Measurements from ENCODE around the gene CHMP4B. TPM values are rescaled to one million over a fixed set of nuclear protein-coding genes. Genes with fewer than 3 reads are reported as not detected.

CHMP4B gene
- total and polyA plus RNA-seq, 7 donors, result 102 to 394 (median 115) TPM

DNA sequence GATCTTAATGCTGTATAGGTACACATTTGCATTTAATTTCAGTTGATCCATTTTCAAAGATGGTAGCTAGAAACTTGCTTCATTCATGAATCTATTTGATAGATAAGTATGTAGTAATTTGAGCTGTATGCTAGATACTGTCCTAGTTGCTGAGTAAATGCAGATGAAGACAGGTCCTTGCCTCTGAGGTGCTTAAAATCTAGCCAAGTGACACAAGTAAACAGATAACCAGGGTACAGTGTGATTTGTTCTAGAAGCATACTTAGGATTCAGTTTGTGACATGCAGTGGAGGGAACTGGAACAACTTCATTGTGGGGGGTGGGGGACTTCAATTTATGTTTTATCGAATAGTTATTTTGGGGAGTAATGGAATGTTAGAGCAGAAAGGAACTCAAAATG, 9.2 kb downstream of the CHMP4B start:
- intact Hi-C loops (cut with DNase I), result no loop called here

DNA sequence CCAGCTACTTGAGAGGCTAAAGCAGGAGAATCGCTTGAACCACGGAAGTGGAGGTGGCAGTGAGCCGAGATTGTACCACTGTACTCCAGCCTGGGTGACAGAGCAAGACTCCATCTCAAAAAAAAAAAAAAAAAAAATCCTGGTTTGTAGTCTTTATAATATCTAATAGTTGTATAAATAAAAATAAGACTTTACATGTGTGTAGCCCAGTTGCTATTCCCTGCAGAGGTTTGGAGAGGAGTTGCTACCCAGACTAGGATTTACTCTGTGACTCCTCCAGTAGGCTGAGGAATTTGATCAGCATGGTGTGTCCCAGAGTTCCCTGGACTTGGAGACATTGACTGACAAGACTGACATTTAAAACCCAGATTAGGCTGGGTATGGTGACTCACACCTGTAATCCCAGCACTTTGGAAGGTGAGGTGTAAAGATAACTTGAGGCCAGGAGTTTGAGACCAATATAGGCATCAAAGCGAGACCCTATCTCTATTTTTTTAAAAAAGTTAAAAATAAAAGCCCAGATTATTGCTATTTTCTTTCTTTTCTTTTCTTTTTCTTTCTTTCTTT, 10.2 kb downstream of the CHMP4B start:
- no peak for DNase-seq
- H3K9me3 ChIP-seq, result no peaks in the 10 kb centered on the region
- H3K4me1 ChIP-seq, result peaks cover 0 to 64% (median 56%) of the 10 kb centered on the region in 4 donors
- intact Hi-C loops (cut with DNase I), result no loop called here
- TF ChIP-seq, protein P1, sequence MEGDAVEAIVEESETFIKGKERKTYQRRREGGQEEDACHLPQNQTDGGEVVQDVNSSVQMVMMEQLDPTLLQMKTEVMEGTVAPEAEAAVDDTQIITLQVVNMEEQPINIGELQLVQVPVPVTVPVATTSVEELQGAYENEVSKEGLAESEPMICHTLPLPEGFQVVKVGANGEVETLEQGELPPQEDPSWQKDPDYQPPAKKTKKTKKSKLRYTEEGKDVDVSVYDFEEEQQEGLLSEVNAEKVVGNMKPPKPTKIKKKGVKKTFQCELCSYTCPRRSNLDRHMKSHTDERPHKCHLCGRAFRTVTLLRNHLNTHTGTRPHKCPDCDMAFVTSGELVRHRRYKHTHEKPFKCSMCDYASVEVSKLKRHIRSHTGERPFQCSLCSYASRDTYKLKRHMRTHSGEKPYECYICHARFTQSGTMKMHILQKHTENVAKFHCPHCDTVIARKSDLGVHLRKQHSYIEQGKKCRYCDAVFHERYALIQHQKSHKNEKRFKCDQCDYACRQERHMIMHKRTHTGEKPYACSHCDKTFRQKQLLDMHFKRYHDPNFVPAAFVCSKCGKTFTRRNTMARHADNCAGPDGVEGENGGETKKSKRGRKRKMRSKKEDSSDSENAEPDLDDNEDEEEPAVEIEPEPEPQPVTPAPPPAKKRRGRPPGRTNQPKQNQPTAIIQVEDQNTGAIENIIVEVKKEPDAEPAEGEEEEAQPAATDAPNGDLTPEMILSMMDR (IDR thresholded peaks at IDR 0.05), result no peak
- TF ChIP-seq POLR2A (IDR thresholded peaks at IDR 0.05) (no peak), EP300 (IDR thresholded peaks at IDR 0.05) (no peak), POLR2AphosphoS5 (IDR thresholded peaks at IDR 0.05) (no peak)
- H3K27ac ChIP-seq, result no peak overlapping the region
- no peak overlapping the region for H3K4me3 ChIP-seq
- 82 to 87% methylated on average over 4 of the region's 4 CpGs for WGBS, 2 donors
- H3K36me3 ChIP-seq, result no peaks in the 10 kb centered on the region
- no peaks in the 10 kb centered on the region for H3K27me3 ChIP-seq

More for the DNA sequence above, 9.2 kb downstream of the CHMP4B start:
- DNase-seq, result no peak
- no peak for TF ChIP-seq EP300 (IDR thresholded peaks at IDR 0.05)
- no peak for TF ChIP-seq POLR2A (IDR thresholded peaks at IDR 0.05)
- TF ChIP-seq, protein P1 (IDR thresholded peaks at IDR 0.05), result no peak
- no peak for TF ChIP-seq POLR2AphosphoS5 (IDR thresholded peaks at IDR 0.05)
- no peaks in the 10 kb centered on the region for H3K27me3 ChIP-seq
- peaks cover 0 to 64% (median 54%) of the 10 kb centered on the region in 4 donors for H3K4me1 ChIP-seq
- no peaks in the 10 kb centered on the region for H3K36me3 ChIP-seq
- H3K27ac ChIP-seq, result no peak overlapping the region
- 94 to 98% methylated on average over 1 of the region's 1 CpG for WGBS, 2 donors
- H3K9me3 ChIP-seq, result no peaks in the 10 kb centered on the region
- H3K4me3 ChIP-seq, result no peak overlapping the region

DNA sequence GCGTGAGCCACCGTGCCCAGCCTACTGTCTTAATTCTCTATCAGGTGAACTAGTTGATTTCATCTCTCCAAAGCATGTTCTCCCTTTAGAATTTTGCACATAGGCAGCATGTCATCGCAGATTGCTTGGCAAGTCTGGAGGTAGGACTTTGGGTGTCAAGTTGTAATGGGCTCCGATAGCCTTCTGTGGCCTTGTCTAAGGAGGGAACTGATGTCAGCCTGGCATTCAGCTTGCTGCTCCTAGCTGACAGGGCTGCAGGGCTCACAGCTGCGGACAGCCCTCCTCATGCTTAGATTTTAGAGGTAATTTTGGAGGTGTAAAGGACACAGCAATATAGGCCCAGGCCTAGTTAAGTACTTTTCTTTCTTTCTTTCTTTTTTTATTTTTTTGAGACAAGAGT, 11.3 kb downstream of the CHMP4B start:
- no peaks in the 10 kb centered on the region for H3K9me3 ChIP-seq
- H3K27ac ChIP-seq, result no peak overlapping the region
- no peak overlapping the region for H3K4me3 ChIP-seq
- no peak for DNase-seq
- 95 to 96% methylated on average over 5 of the region's 5 CpGs for WGBS, 2 donors
- H3K36me3 ChIP-seq, result no peaks in the 10 kb centered on the region
- peaks cover 0 to 64% (median 56%) of the 10 kb centered on the region in 4 donors for H3K4me1 ChIP-seq
- TF ChIP-seq, protein P1 (IDR thresholded peaks at IDR 0.05), result no peak
- no peak for TF ChIP-seq POLR2A (IDR thresholded peaks at IDR 0.05)
- TF ChIP-seq POLR2AphosphoS5 (IDR thresholded peaks at IDR 0.05), result no peak
- no peak for TF ChIP-seq EP300 (IDR thresholded peaks at IDR 0.05)
- H3K27me3 ChIP-seq, result no peaks in the 10 kb centered on the region
- intact Hi-C loops (cut with DNase I), result no loop called here

DNA sequence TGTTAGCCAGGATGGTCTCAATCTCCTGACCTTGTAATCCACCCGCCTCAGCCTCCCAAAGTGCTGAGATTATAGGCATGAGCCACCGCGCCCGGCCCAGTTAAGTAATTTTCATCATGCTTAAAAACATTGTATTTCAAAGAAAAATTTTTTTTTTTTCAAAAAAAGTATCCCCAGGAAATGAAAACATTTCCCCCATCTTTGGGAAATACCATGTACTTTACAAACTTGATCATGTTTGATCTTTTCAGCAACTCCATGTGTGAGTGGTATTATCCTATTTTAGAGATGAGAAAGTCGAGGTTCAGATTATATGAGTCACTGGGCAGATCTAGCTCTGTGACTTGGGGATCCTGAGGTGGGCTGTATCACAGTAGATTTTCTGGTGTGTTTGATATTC, 11.8 kb downstream of the CHMP4B start:
- DNase-seq, result no peak
- no peak overlapping the region for H3K4me3 ChIP-seq
- H3K36me3 ChIP-seq, result no peaks in the 10 kb centered on the region
- intact Hi-C loops (cut with DNase I), result no loop called here
- TF ChIP-seq POLR2AphosphoS5 (IDR thresholded peaks at IDR 0.05), result no peak
- TF ChIP-seq EP300 (IDR thresholded peaks at IDR 0.05), result no peak
- TF ChIP-seq POLR2A (IDR thresholded peaks at IDR 0.05), result no peak
- TF ChIP-seq, protein P1 (IDR thresholded peaks at IDR 0.05), result no peak
- no peak overlapping the region for H3K27ac ChIP-seq
- WGBS, 2 donors, result 91 to 93% methylated on average over 5 of the region's 5 CpGs
- peaks cover 0 to 64% (median 56%) of the 10 kb centered on the region in 4 donors for H3K4me1 ChIP-seq
- H3K27me3 ChIP-seq, result no peaks in the 10 kb centered on the region
- H3K9me3 ChIP-seq, result no peaks in the 10 kb centered on the region

DNA sequence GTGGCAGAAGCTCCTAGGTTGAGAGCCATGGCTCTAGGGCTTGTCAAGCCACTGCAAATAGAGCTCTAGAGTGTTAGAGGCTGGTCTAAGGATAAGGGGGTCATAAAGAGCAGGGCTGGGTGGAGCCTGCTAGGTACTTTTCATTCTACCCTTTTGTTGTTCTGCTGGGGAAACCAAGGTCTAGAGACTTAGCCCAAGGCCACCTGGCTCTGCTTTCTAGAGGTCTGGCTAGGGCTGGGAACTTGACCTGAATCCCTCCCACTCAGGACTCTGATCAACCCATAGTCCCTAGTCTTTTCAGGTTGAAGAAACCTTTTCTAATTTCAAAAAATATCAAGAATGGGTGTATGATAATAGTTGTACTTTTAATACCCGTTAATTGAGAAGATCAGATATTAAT, 13.7 kb downstream of the CHMP4B start:
- DNase-seq, result no peak
- intact Hi-C loops (cut with DNase I), result no loop called here
- no peaks in the 10 kb centered on the region for H3K36me3 ChIP-seq
- peaks cover 0 to 64% (median 58%) of the 10 kb centered on the region in 4 donors for H3K4me1 ChIP-seq
- TF ChIP-seq POLR2A (IDR thresholded peaks at IDR 0.05), result no peak
- no peak for TF ChIP-seq EP300 (IDR thresholded peaks at IDR 0.05)
- no peak for TF ChIP-seq POLR2AphosphoS5 (IDR thresholded peaks at IDR 0.05)
- TF ChIP-seq, protein P1 (IDR thresholded peaks at IDR 0.05), result no peak
- no peaks in the 10 kb centered on the region for H3K27me3 ChIP-seq
- no peak overlapping the region for H3K27ac ChIP-seq
- no peaks in the 10 kb centered on the region for H3K9me3 ChIP-seq
- no peak overlapping the region for H3K4me3 ChIP-seq
- 86 to 91% methylated on average over 1 of the region's 1 CpG for WGBS, 2 donors

Measured in sigmoid colon (tissue), 7 donors.